Measurements from ENCODE around the gene TASOR. TPM values are rescaled to one million over a fixed set of nuclear protein-coding genes. Genes with fewer than 3 reads are reported as not detected.
A peak's percentile ranks its signal among the peaks of the same experiment; 100 is the strongest.

Gene TASOR
- total RNA-seq, 1 experiment from 2014 or later, result 55.1 TPM

DNA sequence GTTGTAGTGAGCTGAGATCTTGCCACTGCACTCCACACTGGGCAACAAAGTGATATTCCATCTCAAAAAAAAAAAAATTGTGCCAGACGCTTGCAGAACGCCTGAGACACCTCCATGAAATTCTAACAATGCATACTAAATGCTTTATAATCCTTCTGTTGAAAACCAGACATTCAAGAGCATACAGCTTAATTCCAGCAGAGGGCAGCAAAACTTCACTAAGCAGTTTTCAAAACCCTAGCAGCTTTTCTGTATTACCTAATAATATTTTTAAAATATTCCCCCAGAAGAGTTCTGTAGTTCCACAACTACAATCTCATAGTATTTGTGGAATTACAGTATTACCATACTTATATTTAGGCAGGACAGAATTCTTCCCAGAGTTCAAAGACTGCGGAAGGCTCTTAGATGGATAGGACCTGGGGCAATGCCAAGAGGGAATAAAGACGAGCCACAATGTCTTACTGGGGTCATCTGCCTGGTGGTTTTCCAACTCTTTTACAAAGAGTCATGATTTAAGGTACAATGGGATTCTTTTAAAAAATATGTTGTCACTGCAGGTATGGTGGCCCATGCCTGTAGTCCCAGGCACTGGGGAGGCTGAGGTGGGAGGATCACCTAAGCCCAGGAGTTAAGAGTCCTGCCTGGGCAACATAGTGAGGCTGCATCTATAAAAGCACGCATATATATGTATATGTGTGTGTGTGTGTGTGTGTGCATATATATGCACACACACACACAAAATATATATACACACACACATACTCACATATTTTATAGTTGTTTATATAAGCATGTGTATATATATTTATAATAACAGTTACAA lies 19.6 kb upstream of the TASOR start:
- Histone ChIP-seq H2AFZ (no peak overlapping the region), H3K4me2 (no peak overlapping the region), H3K27me3 (ENCODE audit: insufficient read depth, low read depth) (no peaks in the 10 kb centered on the region), H3K4me3 (no peak overlapping the region), H3K4me1 (replicated peaks; ENCODE audit: insufficient read depth) (no peaks in the 10 kb centered on the region), H3K27ac (no peak overlapping the region), H3F3A (ENCODE audit: insufficient read depth, low read depth) (no peaks in the 10 kb centered on the region), H3K9me3 (ENCODE audit: insufficient read depth, low read depth) (no peaks in the 10 kb centered on the region), H4K20me1 (ENCODE audit: insufficient read depth) (no peaks in the 10 kb centered on the region), H3K36me3 (ENCODE audit: low read depth) (no peaks in the 10 kb centered on the region), H3K79me2 (ENCODE audit: low read depth) (no peaks in the 10 kb centered on the region), H3K9me2 (ENCODE audit: insufficient read depth) (no peaks in the 10 kb centered on the region)
- ChIA-PET CTCF (interaction anchor here (0.7 kb wide), 5 partner anchors 14 to 355 kb away, joined by 3 to 5 read pairs (median 4); partner anchors contain the start of gene ARHGEF3), POLR2A (ENCODE audit: unreplicated experiment) (no interaction called here)
- DNase-seq, result peak; percentile 25 to 53
- intact Hi-C loops (cut with micrococcal nuclease; ENCODE audit: unreplicated experiment), result loop anchor here (1.0 to 5.0 kb wide), 6 partner anchors 97 to 855 kb away; partner anchors contain the start of genes IL17RD and PDE12
- BruUV-seq (replicated peaks), result no TSS peak
- TF ChIP-seq, protein P1, sequence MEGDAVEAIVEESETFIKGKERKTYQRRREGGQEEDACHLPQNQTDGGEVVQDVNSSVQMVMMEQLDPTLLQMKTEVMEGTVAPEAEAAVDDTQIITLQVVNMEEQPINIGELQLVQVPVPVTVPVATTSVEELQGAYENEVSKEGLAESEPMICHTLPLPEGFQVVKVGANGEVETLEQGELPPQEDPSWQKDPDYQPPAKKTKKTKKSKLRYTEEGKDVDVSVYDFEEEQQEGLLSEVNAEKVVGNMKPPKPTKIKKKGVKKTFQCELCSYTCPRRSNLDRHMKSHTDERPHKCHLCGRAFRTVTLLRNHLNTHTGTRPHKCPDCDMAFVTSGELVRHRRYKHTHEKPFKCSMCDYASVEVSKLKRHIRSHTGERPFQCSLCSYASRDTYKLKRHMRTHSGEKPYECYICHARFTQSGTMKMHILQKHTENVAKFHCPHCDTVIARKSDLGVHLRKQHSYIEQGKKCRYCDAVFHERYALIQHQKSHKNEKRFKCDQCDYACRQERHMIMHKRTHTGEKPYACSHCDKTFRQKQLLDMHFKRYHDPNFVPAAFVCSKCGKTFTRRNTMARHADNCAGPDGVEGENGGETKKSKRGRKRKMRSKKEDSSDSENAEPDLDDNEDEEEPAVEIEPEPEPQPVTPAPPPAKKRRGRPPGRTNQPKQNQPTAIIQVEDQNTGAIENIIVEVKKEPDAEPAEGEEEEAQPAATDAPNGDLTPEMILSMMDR (conservative IDR thresholded peaks at IDR 0.05), result peak; percentile 84
- TF ChIP-seq EZH2 (IDR thresholded peaks at IDR 0.05; ENCODE audit: low read depth), result no peak

GRCh38 chr3:56700151-56700550 lies 17.1 kb upstream of the TASOR start:
- Histone ChIP-seq H3K4me1 (replicated peaks; ENCODE audit: insufficient read depth) (no peaks in the 10 kb centered on the region), H3K79me2 (ENCODE audit: low read depth) (no peaks in the 10 kb centered on the region), H3K4me2 (no peak overlapping the region), H3K27ac (no peak overlapping the region), H4K20me1 (ENCODE audit: insufficient read depth) (no peaks in the 10 kb centered on the region), H3K36me3 (ENCODE audit: low read depth) (no peaks in the 10 kb centered on the region), H3K9me3 (ENCODE audit: insufficient read depth, low read depth) (no peaks in the 10 kb centered on the region), H3F3A (ENCODE audit: insufficient read depth, low read depth) (no peaks in the 10 kb centered on the region), H3K4me3 (no peak overlapping the region), H3K9me2 (ENCODE audit: insufficient read depth) (no peaks in the 10 kb centered on the region), H3K27me3 (ENCODE audit: insufficient read depth, low read depth) (no peaks in the 10 kb centered on the region), H2AFZ (no peak overlapping the region)
- ChIA-PET POLR2A (ENCODE audit: unreplicated experiment) (interaction anchor here (0.5 to 0.6 kb wide), 3 partner anchors 40 to 379 kb away, joined by 3 to 4 read pairs (median 4); no protein-coding TSS in a partner anchor), CTCF (interaction anchor here (0.7 to 0.8 kb wide), 2 partner anchors 47 to 274 kb away, joined by 10 to 11 read pairs; no protein-coding TSS in a partner anchor)
- intact Hi-C loops (cut with micrococcal nuclease; ENCODE audit: unreplicated experiment), result loop anchor here (5.0 kb wide), 3 partner anchors 402 to 857 kb away; partner anchors contain the start of genes IL17RD and PDE12
- no TSS peak for BruUV-seq (replicated peaks)
- no peak for TF ChIP-seq EZH2 (IDR thresholded peaks at IDR 0.05; ENCODE audit: low read depth)
- TF ChIP-seq, protein P1 (conservative IDR thresholded peaks at IDR 0.05), result no peak
- DNase-seq, result peak; percentile 14 to 52

- no peak overlapping the region for H3K27ac ChIP-seq
- intact Hi-C loops (cut with micrococcal nuclease; ENCODE audit: unreplicated experiment), result no loop called here
These were observed 12.0 kb upstream of the TASOR start for GRCh38 chr3:56694867-56695683.

More at GRCh38 chr3:56694867-56695683, 12.0 kb upstream of the TASOR start:
- Histone ChIP-seq H3K27me3 (ENCODE audit: insufficient read depth, low read depth) (no peaks in the 10 kb centered on the region), H3F3A (ENCODE audit: insufficient read depth, low read depth) (no peaks in the 10 kb centered on the region), H3K9me2 (ENCODE audit: insufficient read depth) (no peaks in the 10 kb centered on the region), H3K4me3 (no peak overlapping the region), H4K20me1 (ENCODE audit: insufficient read depth) (no peaks in the 10 kb centered on the region), H3K79me2 (ENCODE audit: low read depth) (no peaks in the 10 kb centered on the region), H3K4me2 (no peak overlapping the region), H3K4me1 (replicated peaks; ENCODE audit: insufficient read depth) (peaks cover 6% of the 10 kb centered on the region), H2AFZ (no peak overlapping the region), H3K36me3 (ENCODE audit: low read depth) (no peaks in the 10 kb centered on the region), H3K9me3 (ENCODE audit: insufficient read depth, low read depth) (no peaks in the 10 kb centered on the region)
- ChIA-PET POLR2A (ENCODE audit: unreplicated experiment) (no interaction called here), CTCF (no interaction called here)
- no peak for DNase-seq
- TF ChIP-seq, protein P1 (conservative IDR thresholded peaks at IDR 0.05), result no peak
- no peak for TF ChIP-seq EZH2 (IDR thresholded peaks at IDR 0.05; ENCODE audit: low read depth)
- no TSS peak for BruUV-seq (replicated peaks)
